Activated T-cell treated with anti-CD3 and anti-CD28 coated beads, Interleukin-2, amount 50 U/mL, for 48 hours (primary cell): ENCODE data around the gene RPL28.

Experiments
- DNase-seq, 2 experiments: peaks; one replicate each; pipeline ENCODE4 v3.0.0-alpha.2; 2020

Gene RPL28

GRCh38 chr19:55385724-55386492, at the start of gene RPL28:
Gene RPL28, plus strand, starts transcription at chr19:55385932. Its CDS starts 426 bp downstream, at chr19:55386358.
- peak; percentile 99 to 100 for DNase-seq

- no peak for DNase-seq
Measured at GRCh38 chr19:55336101-55336500, 49.6 kb upstream of the RPL28 start.

GRCh38 chr19:55339105-55339888, 46.4 kb upstream of the RPL28 start, which contains the start of gene KMT5C:
Gene KMT5C, plus strand, starts transcription at chr19:55339876. Its CDS starts 2,061 bp downstream, at chr19:55341937.
- peak; percentile 100 for DNase-seq

GRCh38 chr19:55339889-55340783, 45.6 kb upstream of the RPL28 start:
- no peak for DNase-seq

GRCh38 chr19:55340784-55341147, 45.0 kb upstream of the RPL28 start:
- peak; percentile 45 to 54 for DNase-seq

GRCh38 chr19:55341171-55341588, 44.6 kb upstream of the RPL28 start:
- peak; percentile 82 to 85 for DNase-seq

- DNase-seq, result no peak
Measured at GRCh38 chr19:55341595-55342531, 43.9 kb upstream of the RPL28 start.

GRCh38 chr19:55344444-55344843, 41.3 kb upstream of the RPL28 start:
- no peak for DNase-seq

GRCh38 chr19:55345101-55345817, 40.5 kb upstream of the RPL28 start:
- DNase-seq, result no peak

GRCh38 chr19:55345818-55346724, 39.7 kb upstream of the RPL28 start:
- no peak for DNase-seq

GRCh38 chr19:55346725-55347441, 38.8 kb upstream of the RPL28 start:
- DNase-seq, result no peak

GRCh38 chr19:55347442-55348009, 38.2 kb upstream of the RPL28 start:
- DNase-seq, result no peak

GRCh38 chr19:55348317-55349034, 37.3 kb upstream of the RPL28 start:
- no peak for DNase-seq

- no peak for DNase-seq
Measured at GRCh38 chr19:55350620-55351315, 35.0 kb upstream of the RPL28 start.

GRCh38 chr19:55352040-55352439, 33.7 kb upstream of the RPL28 start:
- DNase-seq, result no peak

GRCh38 chr19:55352549-55353145, 33.1 kb upstream of the RPL28 start:
- DNase-seq, result no peak

GRCh38 chr19:55353356-55353802, 32.4 kb upstream of the RPL28 start:
- no peak for DNase-seq
